ENCODE data around the gene RALGAPA2. TPM values are rescaled to one million over a fixed set of nuclear protein-coding genes. Genes with fewer than 3 reads are reported as not detected.
A peak's percentile ranks its signal among the peaks of the same experiment; 100 is the strongest.

The RALGAPA2 gene
- total and polyA plus RNA-seq, 2 donors (not counting 1 experiment from before 2014, with no cell fraction given), result 1.2 to 7.6 TPM

DNA sequence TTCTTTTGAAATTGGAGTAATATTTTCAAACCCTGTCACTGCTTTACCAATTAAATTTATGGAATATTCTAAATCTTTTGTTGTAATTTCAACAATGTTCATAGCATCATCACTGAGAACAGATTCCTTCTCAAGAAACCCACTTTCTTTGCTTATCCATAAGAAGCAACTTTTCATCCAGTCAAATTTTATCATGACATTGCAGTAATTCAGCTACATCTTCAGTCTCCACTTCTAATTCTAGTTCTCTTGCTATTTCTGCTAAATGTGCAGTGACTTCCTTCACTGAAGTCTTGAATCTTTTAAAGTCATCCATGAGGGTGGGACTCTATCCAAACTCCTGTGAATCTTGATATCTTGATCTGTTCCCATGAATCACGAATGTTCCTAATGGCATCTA lies 212.1 kb downstream of the RALGAPA2 start:
- TF ChIP-seq, protein P1, sequence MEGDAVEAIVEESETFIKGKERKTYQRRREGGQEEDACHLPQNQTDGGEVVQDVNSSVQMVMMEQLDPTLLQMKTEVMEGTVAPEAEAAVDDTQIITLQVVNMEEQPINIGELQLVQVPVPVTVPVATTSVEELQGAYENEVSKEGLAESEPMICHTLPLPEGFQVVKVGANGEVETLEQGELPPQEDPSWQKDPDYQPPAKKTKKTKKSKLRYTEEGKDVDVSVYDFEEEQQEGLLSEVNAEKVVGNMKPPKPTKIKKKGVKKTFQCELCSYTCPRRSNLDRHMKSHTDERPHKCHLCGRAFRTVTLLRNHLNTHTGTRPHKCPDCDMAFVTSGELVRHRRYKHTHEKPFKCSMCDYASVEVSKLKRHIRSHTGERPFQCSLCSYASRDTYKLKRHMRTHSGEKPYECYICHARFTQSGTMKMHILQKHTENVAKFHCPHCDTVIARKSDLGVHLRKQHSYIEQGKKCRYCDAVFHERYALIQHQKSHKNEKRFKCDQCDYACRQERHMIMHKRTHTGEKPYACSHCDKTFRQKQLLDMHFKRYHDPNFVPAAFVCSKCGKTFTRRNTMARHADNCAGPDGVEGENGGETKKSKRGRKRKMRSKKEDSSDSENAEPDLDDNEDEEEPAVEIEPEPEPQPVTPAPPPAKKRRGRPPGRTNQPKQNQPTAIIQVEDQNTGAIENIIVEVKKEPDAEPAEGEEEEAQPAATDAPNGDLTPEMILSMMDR (conservative IDR thresholded peaks at IDR 0.05 in 1 of 2, IDR thresholded peaks at IDR 0.05 in 1 of 2; ENCODE audit: low read depth in 1 of 2, low read length in 2 of 2), result no peak
- TF ChIP-seq EZH2 (IDR thresholded peaks at IDR 0.05; ENCODE audit: low read length, missing control alignments), result no peak

DNA sequence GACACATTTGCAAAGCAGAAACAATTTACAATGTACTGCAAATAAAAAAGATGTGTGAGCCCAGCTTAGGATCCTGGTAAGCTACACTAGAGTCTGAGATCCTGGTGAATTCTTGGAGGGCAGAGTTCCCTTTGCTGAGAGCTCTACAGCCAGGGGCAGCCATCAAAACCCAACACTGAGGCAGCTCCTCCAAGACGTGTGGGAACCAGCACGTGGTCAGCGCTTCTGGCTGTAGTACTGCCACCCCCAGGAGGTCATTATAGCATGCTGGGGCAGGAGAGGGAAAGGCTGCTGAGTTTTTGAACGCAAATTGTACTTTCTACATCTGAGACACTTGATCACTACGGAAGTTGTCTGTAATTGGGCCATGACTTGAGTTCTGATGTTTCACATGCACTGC lies 213.0 kb downstream of the RALGAPA2 start:
- Histone ChIP-seq H2AFZ (ENCODE audit: low read length) (no peak overlapping the region), H3K36me3 (ENCODE audit: control insufficient read depth, insufficient read depth, low read length) (no peaks in the 10 kb centered on the region), H3K4me1 (ENCODE audit: control insufficient read depth, extremely low read depth, insufficient read depth, low read length) (no peaks in the 10 kb centered on the region), H3K9me3 (ENCODE audit: control insufficient read depth, insufficient read depth, low read depth, low read length) (no peaks in the 10 kb centered on the region), H3K79me2 (ENCODE audit: control insufficient read depth, insufficient read depth, low read length) (no peaks in the 10 kb centered on the region), H3K4me3 (replicated peaks in 1 of 4; ENCODE audit: control extremely low read depth in 1 of 4, insufficient read depth in 1 of 4, low read depth in 3 of 4, low read length in 4 of 4) (no peak overlapping the region), H3K27ac (ENCODE audit: insufficient read depth, low read length) (no peak overlapping the region), H3K9ac (ENCODE audit: insufficient read depth, low read length) (no peak overlapping the region), H4K20me1 (ENCODE audit: control insufficient read depth, extremely low read depth, insufficient read depth, low read length) (no peaks in the 10 kb centered on the region), H3K4me2 (ENCODE audit: extremely low read depth, insufficient read depth, low read length) (no peak overlapping the region), H3K27me3 (ENCODE audit: control insufficient read depth, insufficient read depth, low read length) (no peaks in the 10 kb centered on the region)
- TF ChIP-seq, protein P1 (conservative IDR thresholded peaks at IDR 0.05 in 1 of 2, IDR thresholded peaks at IDR 0.05 in 1 of 2; ENCODE audit: low read depth in 1 of 2, low read length in 2 of 2), result no peak
- TF ChIP-seq EZH2 (IDR thresholded peaks at IDR 0.05; ENCODE audit: low read length, missing control alignments), result no peak
- DNase-seq (ENCODE audit: low read depth in 2 of 2), result no peak

More for the DNA sequence above, 212.1 kb downstream of the RALGAPA2 start:
- DNase-seq (ENCODE audit: low read depth in 2 of 2), result no peak
- Histone ChIP-seq H3K27me3 (ENCODE audit: control insufficient read depth, insufficient read depth, low read length) (no peaks in the 10 kb centered on the region), H3K4me3 (replicated peaks in 1 of 4; ENCODE audit: control extremely low read depth in 1 of 4, insufficient read depth in 1 of 4, low read depth in 3 of 4, low read length in 4 of 4) (no peak overlapping the region), H3K4me2 (ENCODE audit: extremely low read depth, insufficient read depth, low read length) (no peak overlapping the region), H4K20me1 (ENCODE audit: control insufficient read depth, extremely low read depth, insufficient read depth, low read length) (no peaks in the 10 kb centered on the region), H3K27ac (ENCODE audit: insufficient read depth, low read length) (no peak overlapping the region), H3K36me3 (ENCODE audit: control insufficient read depth, insufficient read depth, low read length) (no peaks in the 10 kb centered on the region), H3K9ac (ENCODE audit: insufficient read depth, low read length) (no peak overlapping the region), H2AFZ (ENCODE audit: low read length) (no peak overlapping the region), H3K79me2 (ENCODE audit: control insufficient read depth, insufficient read depth, low read length) (no peaks in the 10 kb centered on the region), H3K4me1 (ENCODE audit: control insufficient read depth, extremely low read depth, insufficient read depth, low read length) (no peaks in the 10 kb centered on the region), H3K9me3 (ENCODE audit: control insufficient read depth, insufficient read depth, low read depth, low read length) (no peaks in the 10 kb centered on the region)

DNA sequence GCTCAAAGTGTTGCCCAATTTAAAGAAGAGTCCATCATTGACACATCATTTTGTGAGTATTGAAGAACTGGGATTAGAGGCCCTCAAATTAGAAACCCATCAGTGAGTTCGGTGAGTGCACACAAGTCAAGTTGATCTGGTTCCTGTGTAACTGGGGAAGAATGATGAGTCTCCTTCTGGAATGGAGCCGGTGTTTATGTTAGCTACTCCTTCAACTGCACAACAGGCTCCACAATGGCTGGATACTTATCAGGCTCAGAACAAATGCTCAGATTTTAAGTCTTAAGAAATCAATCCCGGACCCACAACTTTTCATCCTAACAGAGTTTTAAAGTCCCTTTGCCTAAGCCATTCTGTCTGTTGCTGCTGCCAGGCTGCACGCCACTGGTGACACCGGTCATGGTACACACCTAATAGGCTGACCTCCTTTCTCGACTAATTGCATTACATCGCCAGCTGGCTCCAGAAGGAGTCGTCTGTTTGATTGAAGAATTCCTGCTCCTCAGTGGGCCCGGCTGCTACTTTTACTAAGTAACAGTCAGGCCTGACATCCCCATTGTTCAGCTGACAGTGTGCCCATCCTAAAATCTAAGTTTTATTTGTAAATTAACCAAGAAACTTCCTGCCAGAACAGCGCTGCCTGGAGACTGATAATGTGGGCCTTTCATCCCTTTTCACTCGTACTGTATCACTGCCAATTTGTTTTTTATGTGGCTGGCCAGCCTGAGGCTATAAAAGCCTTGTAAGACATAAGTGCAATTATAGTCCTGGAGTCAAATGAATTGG lies 214.2 kb downstream of the RALGAPA2 start:
- TF ChIP-seq, protein P1 (conservative IDR thresholded peaks at IDR 0.05 in 1 of 2, IDR thresholded peaks at IDR 0.05 in 1 of 2; ENCODE audit: low read depth in 1 of 2, low read length in 2 of 2), result no peak
- no peaks in the 10 kb centered on the region for H3K4me1 ChIP-seq (ENCODE audit: control insufficient read depth, extremely low read depth, insufficient read depth, low read length)
- H3K36me3 ChIP-seq (ENCODE audit: control insufficient read depth, insufficient read depth, low read length), result no peaks in the 10 kb centered on the region
- H3K27me3 ChIP-seq (ENCODE audit: control insufficient read depth, insufficient read depth, low read length), result no peaks in the 10 kb centered on the region
- H2AFZ ChIP-seq (ENCODE audit: low read length), result peak overlapping the region; percentile 8
- no peak overlapping the region for H3K9ac ChIP-seq (ENCODE audit: insufficient read depth, low read length)
- peak; percentile 63 to 65 for DNase-seq (ENCODE audit: low read depth in 2 of 2)
- no peaks in the 10 kb centered on the region for H4K20me1 ChIP-seq (ENCODE audit: control insufficient read depth, extremely low read depth, insufficient read depth, low read length)
- no peaks in the 10 kb centered on the region for H3K9me3 ChIP-seq (ENCODE audit: control insufficient read depth, insufficient read depth, low read depth, low read length)
- no peaks in the 10 kb centered on the region for H3K79me2 ChIP-seq (ENCODE audit: control insufficient read depth, insufficient read depth, low read length)
- H3K4me2 ChIP-seq (ENCODE audit: extremely low read depth, insufficient read depth, low read length), result peak overlapping the region; percentile 61
- no peak overlapping the region for H3K4me3 ChIP-seq (replicated peaks in 1 of 4; ENCODE audit: control extremely low read depth in 1 of 4, insufficient read depth in 1 of 4, low read depth in 3 of 4, low read length in 4 of 4)
- no peak overlapping the region for H3K27ac ChIP-seq (ENCODE audit: insufficient read depth, low read length)
